HFF-Myc (cell line): ENCODE results near the gene OXSR1.

Experiments
- DNase-seq: peaks from one replicate; pipeline ENCODE4 v3.0.0-alpha.2; 2011; ENCODE audit warnings: low read depth; ENCODE audit errors: extremely low read depth
- H3K4me3 ChIP-seq: replicated peaks from 2 replicates; pipeline ENCODE4 v1.5.1; 2011; ENCODE audit warnings: low read depth, mild to moderate bottlenecking, control low read depth, low read length
- TF ChIP-seq, protein P1 (sequence below): IDR thresholded peaks from 2 replicates; pipeline ENCODE4 v1.5.1; 2012; ENCODE audit warnings: mild to moderate bottlenecking, low read depth, low read length, control low read depth; ENCODE audit errors: missing control alignments

OXSR1 gene

DNA sequence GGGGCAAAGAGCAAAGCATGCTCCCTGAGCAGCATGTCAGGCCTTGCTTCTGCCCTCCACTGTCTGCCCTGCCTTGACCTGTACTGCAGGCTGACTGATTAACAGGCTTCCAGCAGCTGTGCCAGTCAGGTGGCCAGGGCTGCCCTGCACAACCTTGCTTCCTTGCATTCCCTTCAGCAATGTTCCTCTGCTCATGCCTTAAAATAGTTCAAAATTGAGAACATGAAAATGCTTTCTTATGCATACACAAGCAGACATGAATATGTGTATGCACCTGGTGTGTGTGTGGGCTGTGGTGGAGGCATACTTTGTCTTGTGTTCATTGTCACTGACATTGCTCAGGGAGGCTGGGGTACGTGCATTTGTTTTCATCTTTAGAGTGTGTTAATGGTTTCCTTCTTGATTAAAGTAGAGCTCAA, 99.0 kb downstream of the OXSR1 start:
- no peak for DNase-seq
- TF ChIP-seq, protein P1, sequence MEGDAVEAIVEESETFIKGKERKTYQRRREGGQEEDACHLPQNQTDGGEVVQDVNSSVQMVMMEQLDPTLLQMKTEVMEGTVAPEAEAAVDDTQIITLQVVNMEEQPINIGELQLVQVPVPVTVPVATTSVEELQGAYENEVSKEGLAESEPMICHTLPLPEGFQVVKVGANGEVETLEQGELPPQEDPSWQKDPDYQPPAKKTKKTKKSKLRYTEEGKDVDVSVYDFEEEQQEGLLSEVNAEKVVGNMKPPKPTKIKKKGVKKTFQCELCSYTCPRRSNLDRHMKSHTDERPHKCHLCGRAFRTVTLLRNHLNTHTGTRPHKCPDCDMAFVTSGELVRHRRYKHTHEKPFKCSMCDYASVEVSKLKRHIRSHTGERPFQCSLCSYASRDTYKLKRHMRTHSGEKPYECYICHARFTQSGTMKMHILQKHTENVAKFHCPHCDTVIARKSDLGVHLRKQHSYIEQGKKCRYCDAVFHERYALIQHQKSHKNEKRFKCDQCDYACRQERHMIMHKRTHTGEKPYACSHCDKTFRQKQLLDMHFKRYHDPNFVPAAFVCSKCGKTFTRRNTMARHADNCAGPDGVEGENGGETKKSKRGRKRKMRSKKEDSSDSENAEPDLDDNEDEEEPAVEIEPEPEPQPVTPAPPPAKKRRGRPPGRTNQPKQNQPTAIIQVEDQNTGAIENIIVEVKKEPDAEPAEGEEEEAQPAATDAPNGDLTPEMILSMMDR, result no peak
- no peak overlapping the region for H3K4me3 ChIP-seq

DNA sequence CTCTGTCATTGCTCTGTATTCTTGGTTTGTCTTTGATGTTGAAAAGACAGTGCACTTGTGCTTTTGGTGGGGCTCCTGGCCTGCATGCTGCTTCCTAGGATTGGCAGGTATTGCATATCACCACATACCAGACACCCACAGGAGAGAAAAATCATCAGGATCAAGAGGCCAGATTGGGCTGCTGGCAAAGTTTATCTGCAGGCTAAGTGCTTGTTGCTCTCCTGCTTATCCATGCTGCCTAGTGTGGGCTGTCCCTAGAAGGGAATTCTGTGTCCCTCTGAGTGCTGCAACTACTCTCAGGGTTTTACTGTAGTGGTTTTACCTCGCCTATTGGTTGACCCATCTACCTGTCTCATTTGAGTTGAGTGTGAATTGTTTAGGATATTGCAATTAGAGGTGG, 99.4 kb downstream of the OXSR1 start:
- DNase-seq, result no peak
- TF ChIP-seq, protein P1, result no peak
- no peak overlapping the region for H3K4me3 ChIP-seq

DNA sequence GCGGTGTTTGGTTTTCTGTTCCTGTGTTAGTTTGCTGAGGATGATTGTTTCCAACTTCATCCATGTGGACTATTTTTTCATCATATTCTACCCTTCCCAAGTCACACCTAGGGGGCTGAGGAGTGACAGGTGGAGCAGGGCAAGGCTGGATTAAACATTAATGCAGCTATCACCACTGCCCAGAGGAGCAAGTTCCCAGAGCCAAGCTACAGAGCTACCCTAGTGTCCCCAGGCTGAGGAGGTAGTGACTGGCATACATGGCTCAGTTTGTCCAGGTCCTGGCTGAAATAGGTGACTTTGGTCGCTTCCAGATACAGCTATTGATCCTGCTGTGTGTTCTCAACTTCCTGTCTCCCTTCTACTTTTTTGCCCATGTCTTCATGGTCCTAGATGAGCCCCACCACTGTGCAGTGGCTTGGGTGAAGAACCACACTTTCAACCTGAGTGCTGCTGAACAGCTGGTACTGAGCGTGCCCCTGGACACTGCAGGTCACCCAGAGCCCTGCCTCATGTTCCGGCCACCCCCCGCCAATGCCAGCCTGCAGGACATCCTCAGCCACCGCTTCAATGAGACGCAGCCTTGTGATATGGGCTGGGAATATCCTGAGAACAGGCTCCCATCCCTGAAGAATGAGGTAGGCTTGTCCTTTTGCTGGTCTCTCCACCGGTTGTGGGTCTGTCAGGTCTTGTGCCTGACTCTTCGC, 100.4 kb downstream of the OXSR1 start, which contains the start of gene SLC22A13:
Gene SLC22A13 (plus strand): TSS at position 209 of the 704 bp plus-strand sequence. CDS start 49 bp downstream, at position 258.
- no peak for DNase-seq
- no peak within 1 kb of the TSS for H3K4me3 ChIP-seq
- TF ChIP-seq, protein P1, result no peak

DNA sequence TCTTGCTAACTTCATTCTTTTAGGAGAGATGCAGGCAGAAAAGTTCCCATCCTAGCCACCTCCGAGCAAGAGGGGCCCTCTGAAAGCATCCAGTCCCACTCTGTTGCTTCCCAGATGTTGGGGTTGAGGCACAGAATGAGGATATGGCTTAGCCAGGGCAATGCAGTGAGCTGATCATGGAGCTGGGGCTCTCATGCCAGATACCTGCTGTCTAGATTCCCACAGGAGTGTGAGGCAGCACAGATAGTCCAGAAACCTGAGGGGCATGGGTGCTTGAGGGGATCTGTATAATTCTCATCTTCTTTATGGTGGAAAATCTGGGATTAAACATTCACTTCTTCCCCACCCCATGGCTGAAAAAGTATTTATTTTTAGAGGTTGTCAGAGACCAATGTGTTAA, 101.5 kb downstream of the OXSR1 start:
- DNase-seq, result no peak
- no peak overlapping the region for H3K4me3 ChIP-seq
- TF ChIP-seq, protein P1, result no peak

DNA sequence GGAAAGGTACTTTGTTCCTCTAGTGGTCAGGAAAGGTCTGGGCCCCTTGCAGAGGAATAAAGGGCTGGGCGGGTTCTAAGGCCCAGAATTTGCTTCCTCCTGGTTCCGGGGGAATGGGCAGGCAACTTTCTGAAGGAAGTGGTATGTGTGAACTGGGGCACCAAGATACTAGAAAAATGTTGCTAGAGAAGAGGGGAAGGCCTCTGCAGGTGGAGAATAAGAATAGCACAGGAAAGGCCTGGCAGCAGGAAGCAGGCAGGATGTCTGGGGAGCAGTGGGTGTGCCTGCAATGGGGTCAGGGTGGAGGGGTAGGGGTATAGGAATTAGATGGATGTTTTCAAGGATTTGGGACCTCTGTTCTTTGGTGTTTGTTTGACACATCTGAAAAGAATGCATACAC, 102.3 kb downstream of the OXSR1 start:
- TF ChIP-seq, protein P1, result no peak
- no peak overlapping the region for H3K4me3 ChIP-seq
- no peak for DNase-seq

DNA sequence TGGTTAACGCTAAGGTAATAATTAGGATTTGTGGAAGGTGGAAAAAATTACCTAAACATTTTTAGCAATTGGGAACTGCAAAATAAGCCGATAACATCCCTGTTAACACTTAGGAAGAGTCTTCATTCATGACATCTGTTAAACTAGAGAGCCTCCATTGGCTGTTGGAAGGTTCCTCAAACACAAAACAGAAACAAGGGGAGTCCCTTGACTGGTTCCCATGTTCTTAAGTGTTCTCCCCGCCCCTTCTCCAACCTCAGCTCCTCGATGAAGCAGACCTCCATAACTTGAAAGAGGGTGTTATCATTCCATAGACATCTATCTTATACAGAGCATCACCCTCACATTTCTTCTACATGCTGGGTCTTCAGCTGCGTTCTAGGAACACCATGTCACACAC, 102.8 kb downstream of the OXSR1 start:
- DNase-seq, result no peak
- TF ChIP-seq, protein P1, result no peak
- no peak overlapping the region for H3K4me3 ChIP-seq

DNA sequence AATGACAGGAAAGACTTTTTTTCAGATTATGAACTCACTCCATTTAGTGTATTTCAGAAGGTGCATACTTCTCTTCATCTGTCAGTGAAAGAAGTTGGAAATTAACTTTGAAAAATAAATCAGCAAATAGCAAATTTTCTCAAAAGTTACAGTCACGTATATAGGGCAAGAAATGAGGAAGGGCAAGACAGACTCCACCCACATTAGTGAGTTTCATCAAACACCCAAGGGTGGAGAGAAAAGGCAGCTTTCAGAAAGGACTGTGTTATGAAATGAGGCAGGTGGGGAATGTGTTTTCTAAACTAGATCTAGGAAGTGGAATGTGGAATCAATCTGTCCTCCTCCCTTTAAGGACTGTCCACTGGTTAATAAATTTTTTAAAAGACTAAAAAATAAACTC, 103.2 kb downstream of the OXSR1 start:
- no peak overlapping the region for H3K4me3 ChIP-seq
- TF ChIP-seq, protein P1, result no peak
- DNase-seq, result no peak
